CD4-positive, alpha-beta T cell treated with Interleukin-15 for 1 hour (primary cell): ENCODE results near the gene IZUMO1R.
A peak's percentile ranks its signal among the peaks of the same experiment; 100 is the strongest.
"Not testable (repeated sequence)": the region's sequence is repeated elsewhere in the genome, so short reads cannot be mapped to it uniquely, and the experiment has no call there.

ENCODE experiments used
- DNase-seq: peaks from one replicate; pipeline ENCODE4 v3.0.0-alpha.2; 2020

Gene IZUMO1R

GRCh38 chr11:94303966-94304958 is at the start of gene IZUMO1R:
IZUMO1R (plus strand) TSS chr11:94304580; CDS start chr11:94305637, 1,057 bp downstream.
- DNase-seq: no peak

- no peak for DNase-seq
Measured at GRCh38 chr11:94271885-94272372, 32.5 kb upstream of the IZUMO1R start.

GRCh38 chr11:94272738-94273313 is 31.6 kb upstream of the IZUMO1R start:
- no peak for DNase-seq

- DNase-seq: no peak
Measured at GRCh38 chr11:94275961-94276360, 28.4 kb upstream of the IZUMO1R start.

- DNase-seq: no peak
Measured at GRCh38 chr11:94276943-94277342, 27.4 kb upstream of the IZUMO1R start.

GRCh38 chr11:94278207-94278606 is 26.2 kb upstream of the IZUMO1R start:
- not testable (repeated sequence) for DNase-seq

- DNase-seq: no peak
Measured at GRCh38 chr11:94279996-94280395, 24.4 kb upstream of the IZUMO1R start.

- no peak for DNase-seq
Measured at GRCh38 chr11:94281324-94281723, 23.1 kb upstream of the IZUMO1R start.

- no peak for DNase-seq
Measured at GRCh38 chr11:94283678-94284077, 20.7 kb upstream of the IZUMO1R start.

GRCh38 chr11:94295534-94295933 is 8.8 kb upstream of the IZUMO1R start:
- no peak for DNase-seq

GRCh38 chr11:94297985-94298576 is 6.3 kb upstream of the IZUMO1R start:
- DNase-seq: no peak

GRCh38 chr11:94302776-94303175 is 1.6 kb upstream of the IZUMO1R start:
- no peak for DNase-seq

GRCh38 chr11:94305146-94305545 is 766 bp downstream of the IZUMO1R start:
- no peak for DNase-seq

- DNase-seq: no peak
Measured at GRCh38 chr11:94307101-94307791, 2.9 kb downstream of the IZUMO1R start.

GRCh38 chr11:94308024-94308423 is 3.6 kb downstream of the IZUMO1R start:
- DNase-seq: no peak

GRCh38 chr11:94309757-94310156 is 5.4 kb downstream of the IZUMO1R start:
- DNase-seq: no peak

- DNase-seq: no peak
Measured at GRCh38 chr11:94310191-94310875, 6.0 kb downstream of the IZUMO1R start.

GRCh38 chr11:94312339-94312738 is 8.0 kb downstream of the IZUMO1R start:
- no peak for DNase-seq

- no peak for DNase-seq
Measured at GRCh38 chr11:94314064-94314463, 9.7 kb downstream of the IZUMO1R start.

- no peak for DNase-seq
Measured at GRCh38 chr11:94315664-94316063, 11.3 kb downstream of the IZUMO1R start.

GRCh38 chr11:94322501-94322900 is 18.1 kb downstream of the IZUMO1R start:
- DNase-seq: no peak

- DNase-seq: peak; percentile 30
Measured at GRCh38 chr11:94325681-94326080, 21.3 kb downstream of the IZUMO1R start.
